Left renal pelvis (tissue), 4 donors: ENCODE results near the gene KCNJ14. TPM values are rescaled to one million over a fixed set of nuclear protein-coding genes. Genes with fewer than 3 reads are reported as not detected.

Experiments used
- DNase-seq, 4 donors: peaks; one replicate each; pipeline ENCODE4 v3.0.0-alpha.2; 2013; ENCODE audit warnings: low read depth in 4 of 4, low spot score in 3 of 4
- polyA plus RNA-seq, 4 donors: library from polyadenylated mRNA; unstranded; fragments of 120-200 nt; gene quantifications; one replicate each; pipeline ENCODE4 v1.2.1, GENCODE V29; 2013; ENCODE audit not compliant: insufficient read length in 4 of 4

Gene KCNJ14
- 1 to 10 TPM in 1 of 4 donors, under 1 TPM in 3; 0.54 to 1.2 (median 0.85) TPM for polyA plus RNA-seq

- DNase-seq = no peak
Measured at GRCh38 chr19:48455171-48455907, at the start of gene KCNJ14. Gene KCNJ14 (plus strand): TSS chr19:48455574. CDS start chr19:48461725, 6,151 bp downstream.

GRCh38 chr19:48405850-48406249, 49.5 kb upstream of the KCNJ14 start:
- no peak for DNase-seq

- no peak for DNase-seq
Measured at GRCh38 chr19:48413879-48414587, 41.3 kb upstream of the KCNJ14 start.

GRCh38 chr19:48415395-48415794, 40.0 kb upstream of the KCNJ14 start:
- DNase-seq = no peak

- no peak for DNase-seq
Measured at GRCh38 chr19:48415806-48416221, 39.6 kb upstream of the KCNJ14 start.

GRCh38 chr19:48417421-48417820, 38.0 kb upstream of the KCNJ14 start:
- no peak for DNase-seq

GRCh38 chr19:48418317-48419064, 36.9 kb upstream of the KCNJ14 start:
- DNase-seq = no peak

- DNase-seq = no peak
Measured at GRCh38 chr19:48419158-48419920, 36.0 kb upstream of the KCNJ14 start.

- no peak for DNase-seq
Measured at GRCh38 chr19:48421548-48421947, 33.8 kb upstream of the KCNJ14 start.

GRCh38 chr19:48424694-48425219, 30.6 kb upstream of the KCNJ14 start:
- DNase-seq = no peak

GRCh38 chr19:48428670-48429069, 26.7 kb upstream of the KCNJ14 start:
- DNase-seq = no peak

GRCh38 chr19:48433337-48433736, 22.0 kb upstream of the KCNJ14 start:
- DNase-seq = no peak

- DNase-seq = no peak
Measured at GRCh38 chr19:48436586-48436985, 18.8 kb upstream of the KCNJ14 start.

- no peak for DNase-seq
Measured at GRCh38 chr19:48441360-48442050, 13.9 kb upstream of the KCNJ14 start.

- no peak for DNase-seq
Measured at GRCh38 chr19:48442116-48443035, 13.0 kb upstream of the KCNJ14 start.

GRCh38 chr19:48443256-48443655, 12.1 kb upstream of the KCNJ14 start:
- DNase-seq = no peak

GRCh38 chr19:48443731-48444128, 11.6 kb upstream of the KCNJ14 start:
- no peak for DNase-seq

- no peak for DNase-seq
Measured at GRCh38 chr19:48444129-48444935, 11.0 kb upstream of the KCNJ14 start.
